ENCODE results near the gene NOC2L. TPM values are rescaled to one million over a fixed set of nuclear protein-coding genes. Genes with fewer than 3 reads are reported as not detected.

The NOC2L gene
- total and polyA plus RNA-seq, 8 donors, result 44.9 to 76.8 (median 55.2) TPM

GRCh38 chr1:914131-914890 lies 44.7 kb downstream of the NOC2L start:
- H3K4me1 ChIP-seq, result no peaks in the 10 kb centered on the region
- no peaks in the 10 kb centered on the region for H3K36me3 ChIP-seq
- intact Hi-C loops (cut with DNase I), result no loop called here
- no peak for ATAC-seq
- H3K9me3 ChIP-seq, result no peaks in the 10 kb centered on the region
- H3K27me3 ChIP-seq, result peaks cover 10 to 98% of the 10 kb centered on the region in 2 donors
- DNase-seq, result peak in 2 of 4 donors; percentile 29 to 66
- no peak overlapping the region for H3K27ac ChIP-seq
- H3K4me3 ChIP-seq, result no peak overlapping the region
- TF ChIP-seq, protein P1, sequence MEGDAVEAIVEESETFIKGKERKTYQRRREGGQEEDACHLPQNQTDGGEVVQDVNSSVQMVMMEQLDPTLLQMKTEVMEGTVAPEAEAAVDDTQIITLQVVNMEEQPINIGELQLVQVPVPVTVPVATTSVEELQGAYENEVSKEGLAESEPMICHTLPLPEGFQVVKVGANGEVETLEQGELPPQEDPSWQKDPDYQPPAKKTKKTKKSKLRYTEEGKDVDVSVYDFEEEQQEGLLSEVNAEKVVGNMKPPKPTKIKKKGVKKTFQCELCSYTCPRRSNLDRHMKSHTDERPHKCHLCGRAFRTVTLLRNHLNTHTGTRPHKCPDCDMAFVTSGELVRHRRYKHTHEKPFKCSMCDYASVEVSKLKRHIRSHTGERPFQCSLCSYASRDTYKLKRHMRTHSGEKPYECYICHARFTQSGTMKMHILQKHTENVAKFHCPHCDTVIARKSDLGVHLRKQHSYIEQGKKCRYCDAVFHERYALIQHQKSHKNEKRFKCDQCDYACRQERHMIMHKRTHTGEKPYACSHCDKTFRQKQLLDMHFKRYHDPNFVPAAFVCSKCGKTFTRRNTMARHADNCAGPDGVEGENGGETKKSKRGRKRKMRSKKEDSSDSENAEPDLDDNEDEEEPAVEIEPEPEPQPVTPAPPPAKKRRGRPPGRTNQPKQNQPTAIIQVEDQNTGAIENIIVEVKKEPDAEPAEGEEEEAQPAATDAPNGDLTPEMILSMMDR (IDR thresholded peaks at IDR 0.05), result no peak

DNA sequence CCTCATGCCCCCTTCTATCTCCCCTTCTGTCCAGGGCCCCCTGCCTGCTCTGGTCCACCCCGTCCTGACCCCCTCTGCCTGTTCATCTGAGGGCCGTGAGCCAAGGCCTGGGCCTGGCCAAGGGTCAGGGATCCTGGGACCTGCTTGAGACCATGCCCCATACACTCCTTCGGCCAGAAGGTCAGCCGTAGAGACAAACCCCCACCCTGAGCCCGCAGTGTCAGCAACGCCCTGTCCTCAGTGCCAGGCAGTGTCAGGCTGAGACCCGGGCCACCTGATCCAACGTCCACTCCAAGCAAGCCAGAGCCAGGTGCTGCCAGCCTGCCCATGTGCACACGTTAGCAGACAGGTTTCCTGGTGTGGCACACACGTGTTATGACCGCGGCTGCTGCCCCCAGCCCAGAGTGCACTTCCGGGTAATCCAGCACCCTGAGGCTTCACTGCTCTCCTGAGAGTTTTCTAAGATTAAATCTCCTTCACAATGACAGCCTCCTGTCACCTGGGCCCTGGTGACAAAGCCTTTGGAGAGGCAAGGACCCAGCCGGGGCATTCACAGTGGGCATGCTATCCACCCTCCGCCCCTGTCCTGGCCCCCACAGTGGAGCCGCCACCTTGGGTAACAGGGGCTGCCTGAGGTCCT lies 45.4 kb downstream of the NOC2L start:
- Histone ChIP-seq H3K36me3 (no peaks in the 10 kb centered on the region), H3K27ac (no peak overlapping the region), H3K4me1 (no peaks in the 10 kb centered on the region), H3K9me3 (no peaks in the 10 kb centered on the region), H3K4me3 (no peak overlapping the region), H3K27me3 (peaks cover 10 to 91% of the 10 kb centered on the region in 2 donors)
- intact Hi-C loops (cut with DNase I), result no loop called here
- peak in 2 of 4 donors; percentile 33 to 65 for DNase-seq
- no peak for ATAC-seq
- TF ChIP-seq, protein P1 (IDR thresholded peaks at IDR 0.05), result no peak

GRCh38 chr1:912740-913301 lies 46.2 kb downstream of the NOC2L start:
- TF ChIP-seq, protein P1 (IDR thresholded peaks at IDR 0.05), result no peak
- Histone ChIP-seq H3K4me3 (no peak overlapping the region), H3K27ac (no peak overlapping the region), H3K36me3 (no peaks in the 10 kb centered on the region), H3K4me1 (no peaks in the 10 kb centered on the region), H3K27me3 (peaks cover 10 to 88% of the 10 kb centered on the region in 2 donors), H3K9me3 (no peaks in the 10 kb centered on the region)
- intact Hi-C loops (cut with DNase I), result no loop called here
- DNase-seq, result peak in 2 of 4 donors; percentile 32 to 72
- ATAC-seq, result no peak

DNA sequence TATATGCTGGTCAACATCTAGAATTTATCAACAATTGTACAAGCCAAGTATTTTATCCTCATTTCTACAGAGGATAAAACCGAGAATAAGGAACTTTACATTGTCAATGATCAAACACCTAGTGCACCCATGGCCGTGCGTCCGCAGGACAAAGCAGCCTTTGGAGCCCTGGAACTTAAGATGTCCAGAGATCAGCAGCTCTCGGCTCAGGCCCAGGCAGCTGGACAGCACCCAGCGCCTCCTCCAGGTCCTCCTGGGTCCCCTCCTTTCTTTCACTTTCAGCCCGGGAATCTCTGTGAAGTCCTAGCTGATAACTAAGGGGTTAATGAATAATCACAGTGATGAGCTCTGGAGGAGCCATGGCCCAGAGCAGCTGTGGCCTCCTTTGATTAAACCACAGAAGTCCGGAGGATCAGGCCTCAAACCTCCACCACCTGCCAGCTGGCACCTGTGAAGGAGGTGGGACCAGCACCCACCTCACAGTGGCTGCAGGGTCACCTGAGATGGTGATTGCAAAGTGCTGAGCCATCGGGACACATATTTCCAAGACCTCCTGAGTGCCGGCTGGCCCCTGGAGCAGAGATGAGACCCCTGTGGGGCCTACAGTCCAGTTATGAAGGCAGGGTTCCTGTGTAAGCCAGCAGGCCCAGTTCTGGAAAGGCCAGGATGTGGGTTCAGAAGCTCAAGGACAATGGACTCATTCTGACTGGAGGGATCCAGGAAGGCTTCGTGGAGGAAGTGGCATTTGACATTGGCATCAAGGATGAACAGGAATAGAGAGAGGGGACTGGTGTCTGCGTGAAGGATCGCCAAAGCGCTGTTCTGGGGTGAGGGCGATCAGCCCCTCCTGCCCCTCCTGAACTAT lies 46.9 kb downstream of the NOC2L start:
- ATAC-seq (no peak), DNase-seq (peak in 2 of 4 donors; percentile 30 to 37)
- intact Hi-C loops (cut with DNase I), result no loop called here
- no peaks in the 10 kb centered on the region for H3K9me3 ChIP-seq
- H3K27ac ChIP-seq, result no peak overlapping the region
- H3K36me3 ChIP-seq, result no peaks in the 10 kb centered on the region
- H3K4me3 ChIP-seq, result no peak overlapping the region
- peaks cover 10 to 88% of the 10 kb centered on the region in 2 donors for H3K27me3 ChIP-seq
- TF ChIP-seq, protein P1 (IDR thresholded peaks at IDR 0.05), result no peak
- H3K4me1 ChIP-seq, result peaks cover 0 to under 1% of the 10 kb centered on the region in 2 donors
